ENCODE results near the gene BAAT.
"Not testable (repeated sequence)": the region's sequence is repeated elsewhere in the genome, so short reads cannot be mapped to it uniquely, and the experiment has no call there.

BAAT gene

DNA sequence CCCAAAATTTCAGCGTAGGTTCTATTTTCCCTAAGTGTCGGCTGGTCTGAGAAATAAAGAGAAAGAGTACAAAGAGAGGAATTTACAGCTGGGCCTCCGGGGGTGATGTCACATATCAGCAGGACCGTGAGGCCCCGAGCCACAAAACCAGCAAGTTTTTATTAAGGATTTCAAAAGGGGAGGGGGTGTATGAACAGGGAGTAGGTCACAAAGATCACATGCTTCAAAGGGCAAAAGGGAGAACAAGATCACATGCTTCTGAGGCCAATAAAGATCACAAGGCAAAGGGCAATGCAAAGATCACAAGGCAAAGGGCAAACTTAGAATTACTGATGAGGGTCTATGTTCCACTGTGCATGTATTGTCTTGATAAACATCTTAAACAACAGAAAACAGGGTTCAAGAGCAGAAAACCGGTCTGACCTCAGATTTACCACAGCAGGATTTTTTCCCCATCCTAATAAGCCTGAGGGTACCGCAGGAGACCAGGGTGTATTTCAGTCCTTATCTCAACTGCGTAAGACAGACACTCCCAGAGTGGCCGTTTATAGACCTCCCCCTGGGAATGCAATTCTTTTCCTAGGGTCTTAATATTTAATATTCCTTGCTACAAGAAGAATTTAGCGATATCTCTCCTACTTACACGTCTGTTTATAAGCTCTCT, at the start of gene BAAT:
Gene BAAT, minus strand, starts transcription at position 134 of the 664 bp plus-strand sequence. CDS start 13,602 bp downstream, outside the sequence.
- not testable (repeated sequence) for H3K9me3 ChIP-seq (ENCODE audit: control insufficient read depth in 5 of 5, low read length in 5 of 5); H3K27me3 ChIP-seq (ENCODE audit: control insufficient read depth in 5 of 5, insufficient read depth in 4 of 5, low read length in 5 of 5); H3K9ac ChIP-seq (ENCODE audit: low read length in 5 of 5); H3K4me1 ChIP-seq (ENCODE audit: control insufficient read depth in 5 of 5, insufficient read depth in 5 of 5, low read length in 5 of 5); H3K27ac ChIP-seq (ENCODE audit: low read depth, low read length); H3K4me3 ChIP-seq (ENCODE audit: low read depth in 1 of 5, low read length in 5 of 5)
- peaks cover 7 to 18% (median 17%) of the 10 kb centered on the region in 5 donors for H3K36me3 ChIP-seq (ENCODE audit: control insufficient read depth in 5 of 5, insufficient read depth in 5 of 5, low read length in 5 of 5)

DNA sequence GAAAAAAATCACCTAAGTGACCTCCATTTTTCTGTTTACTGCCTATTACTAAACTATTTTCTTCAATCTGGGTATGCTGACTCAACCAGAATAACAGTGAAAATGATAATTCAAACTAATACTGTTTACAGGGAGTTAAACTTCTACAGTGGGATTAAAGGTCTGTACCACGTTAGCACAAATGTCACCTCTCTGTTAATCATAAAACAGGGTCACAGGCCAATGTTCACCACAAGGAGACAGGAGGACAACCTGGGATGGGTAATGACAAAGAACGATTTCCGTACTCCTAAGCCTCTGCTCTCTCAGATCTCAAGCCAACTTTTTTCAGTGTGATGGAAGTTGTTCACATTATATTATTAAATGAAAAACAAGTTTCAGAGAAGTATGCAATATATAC, 48.4 kb upstream of the BAAT start:
- Histone ChIP-seq H3K9ac (ENCODE audit: low read length in 5 of 5) (no peak overlapping the region), H3K4me3 (ENCODE audit: low read depth in 1 of 5, low read length in 5 of 5) (no peak overlapping the region), H3K27me3 (ENCODE audit: control insufficient read depth in 5 of 5, insufficient read depth in 4 of 5, low read length in 5 of 5) (peaks cover 0 to 2% (median 0%) of the 10 kb centered on the region in 5 donors), H3K4me1 (ENCODE audit: control insufficient read depth in 5 of 5, insufficient read depth in 5 of 5, low read length in 5 of 5) (no peaks in the 10 kb centered on the region), H3K27ac (ENCODE audit: low read depth, low read length) (no peak overlapping the region), H3K9me3 (ENCODE audit: control insufficient read depth in 5 of 5, low read length in 5 of 5) (no peaks in the 10 kb centered on the region), H3K36me3 (ENCODE audit: control insufficient read depth in 5 of 5, insufficient read depth in 5 of 5, low read length in 5 of 5) (no peaks in the 10 kb centered on the region)

DNA sequence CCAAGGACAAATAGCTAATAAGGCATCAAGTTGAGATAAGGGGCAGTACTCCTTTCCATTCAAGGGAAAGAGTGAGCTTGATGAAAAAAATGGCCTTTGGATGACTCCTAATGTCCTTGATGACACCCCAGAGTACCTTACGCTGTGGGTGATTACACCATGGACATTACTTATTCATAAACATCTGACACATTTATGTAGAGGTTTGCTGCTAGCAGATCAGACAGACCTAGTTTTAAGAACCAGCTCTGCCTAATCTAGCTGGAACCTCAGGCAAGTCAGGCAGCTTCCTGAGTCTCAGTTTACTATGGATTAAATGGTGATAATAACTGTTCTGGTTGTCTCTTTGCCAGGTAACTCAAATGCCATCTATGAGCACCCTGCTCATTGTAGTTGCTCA, 47.9 kb upstream of the BAAT start:
- Histone ChIP-seq H3K27ac (ENCODE audit: low read depth, low read length) (no peak overlapping the region), H3K4me1 (ENCODE audit: control insufficient read depth in 5 of 5, insufficient read depth in 5 of 5, low read length in 5 of 5) (no peaks in the 10 kb centered on the region), H3K27me3 (ENCODE audit: control insufficient read depth in 5 of 5, insufficient read depth in 4 of 5, low read length in 5 of 5) (peaks cover 0 to 2% (median 0%) of the 10 kb centered on the region in 5 donors), H3K36me3 (ENCODE audit: control insufficient read depth in 5 of 5, insufficient read depth in 5 of 5, low read length in 5 of 5) (no peaks in the 10 kb centered on the region), H3K4me3 (ENCODE audit: low read depth in 1 of 5, low read length in 5 of 5) (no peak overlapping the region), H3K9me3 (ENCODE audit: control insufficient read depth in 5 of 5, low read length in 5 of 5) (no peaks in the 10 kb centered on the region), H3K9ac (ENCODE audit: low read length in 5 of 5) (no peak overlapping the region)

GRCh38 chr9:101432171-101432570, 47.4 kb upstream of the BAAT start:
- H3K27ac ChIP-seq (ENCODE audit: low read depth, low read length), result no peak overlapping the region
- H3K9me3 ChIP-seq (ENCODE audit: control insufficient read depth in 5 of 5, low read length in 5 of 5), result no peaks in the 10 kb centered on the region
- H3K36me3 ChIP-seq (ENCODE audit: control insufficient read depth in 5 of 5, insufficient read depth in 5 of 5, low read length in 5 of 5), result no peaks in the 10 kb centered on the region
- no peak overlapping the region for H3K9ac ChIP-seq (ENCODE audit: low read length in 5 of 5)
- no peak overlapping the region for H3K4me3 ChIP-seq (ENCODE audit: low read depth in 1 of 5, low read length in 5 of 5)
- H3K4me1 ChIP-seq (ENCODE audit: control insufficient read depth in 5 of 5, insufficient read depth in 5 of 5, low read length in 5 of 5), result no peaks in the 10 kb centered on the region
- peaks cover 0 to 2% (median 0%) of the 10 kb centered on the region in 5 donors for H3K27me3 ChIP-seq (ENCODE audit: control insufficient read depth in 5 of 5, insufficient read depth in 4 of 5, low read length in 5 of 5)

DNA sequence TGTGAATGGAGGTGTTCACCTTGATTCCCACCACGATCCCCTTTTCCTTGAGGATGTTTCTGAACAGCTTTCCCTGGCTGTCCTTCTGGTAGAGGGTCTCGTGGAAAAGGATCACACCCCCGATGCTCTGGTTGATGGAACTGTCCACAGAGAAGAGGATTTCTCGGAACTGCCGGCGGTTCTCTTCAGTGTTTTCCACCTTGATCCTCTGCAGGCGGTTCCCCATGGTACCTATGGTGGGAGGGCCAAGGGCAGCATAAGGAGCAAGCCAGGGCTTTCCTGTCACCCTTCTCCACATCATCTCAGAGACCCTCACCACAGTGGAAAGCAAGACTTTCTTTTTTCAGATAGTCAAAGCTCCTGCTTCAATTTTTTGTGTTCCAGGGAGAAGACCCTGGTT, 44.9 kb upstream of the BAAT start:
- Histone ChIP-seq H3K36me3 (ENCODE audit: control insufficient read depth in 5 of 5, insufficient read depth in 5 of 5, low read length in 5 of 5) (no peaks in the 10 kb centered on the region), H3K4me3 (ENCODE audit: low read depth in 1 of 5, low read length in 5 of 5) (no peak overlapping the region), H3K9me3 (ENCODE audit: control insufficient read depth in 5 of 5, low read length in 5 of 5) (no peaks in the 10 kb centered on the region), H3K9ac (ENCODE audit: low read length in 5 of 5) (no peak overlapping the region), H3K27me3 (ENCODE audit: control insufficient read depth in 5 of 5, insufficient read depth in 4 of 5, low read length in 5 of 5) (peaks cover 0 to 2% (median 0%) of the 10 kb centered on the region in 5 donors), H3K4me1 (ENCODE audit: control insufficient read depth in 5 of 5, insufficient read depth in 5 of 5, low read length in 5 of 5) (no peaks in the 10 kb centered on the region), H3K27ac (ENCODE audit: low read depth, low read length) (no peak overlapping the region)

GRCh38 chr9:101428909-101429308, 44.1 kb upstream of the BAAT start:
- Histone ChIP-seq H3K9me3 (ENCODE audit: control insufficient read depth in 5 of 5, low read length in 5 of 5) (no peaks in the 10 kb centered on the region), H3K4me1 (ENCODE audit: control insufficient read depth in 5 of 5, insufficient read depth in 5 of 5, low read length in 5 of 5) (no peaks in the 10 kb centered on the region), H3K27ac (ENCODE audit: low read depth, low read length) (no peak overlapping the region), H3K27me3 (ENCODE audit: control insufficient read depth in 5 of 5, insufficient read depth in 4 of 5, low read length in 5 of 5) (peaks cover 0 to 2% (median 0%) of the 10 kb centered on the region in 5 donors), H3K4me3 (ENCODE audit: low read depth in 1 of 5, low read length in 5 of 5) (no peak overlapping the region), H3K9ac (ENCODE audit: low read length in 5 of 5) (no peak overlapping the region), H3K36me3 (ENCODE audit: control insufficient read depth in 5 of 5, insufficient read depth in 5 of 5, low read length in 5 of 5) (no peaks in the 10 kb centered on the region)

DNA sequence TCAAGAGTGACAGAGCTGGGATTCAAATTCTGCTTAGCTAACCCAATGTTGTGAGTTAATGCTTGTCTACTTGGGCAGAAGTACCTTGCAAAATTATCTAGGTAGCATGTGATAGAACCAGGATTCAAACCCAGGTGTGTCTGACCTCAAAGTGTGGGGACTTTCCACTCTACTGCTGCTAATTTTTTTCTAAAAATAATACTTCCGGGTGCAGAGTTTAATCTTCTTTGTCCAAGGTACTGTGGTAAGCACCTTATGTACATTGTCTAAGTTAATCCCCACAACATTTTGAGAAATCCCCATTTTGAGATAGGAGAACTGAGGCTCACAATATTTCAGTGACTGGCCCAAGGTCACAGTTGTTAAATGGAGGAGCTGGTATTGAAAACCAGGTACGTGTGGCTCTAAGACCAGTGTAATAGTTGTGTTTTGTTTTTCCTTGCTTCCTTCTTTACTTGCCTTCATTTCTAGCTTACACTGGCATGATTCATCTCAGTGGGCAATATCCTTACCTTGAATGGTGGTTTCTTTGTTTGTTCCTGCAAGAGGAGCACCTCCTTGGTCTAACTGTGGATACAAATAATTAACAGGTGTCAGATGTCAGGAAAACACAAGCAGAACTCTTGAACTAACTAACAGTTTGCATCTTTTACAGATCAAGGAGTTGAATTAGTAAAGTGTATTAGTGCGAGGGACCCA, 43.3 kb upstream of the BAAT start:
- H3K27me3 ChIP-seq (ENCODE audit: control insufficient read depth in 5 of 5, insufficient read depth in 4 of 5, low read length in 5 of 5), result peaks cover 0 to 2% (median 0%) of the 10 kb centered on the region in 5 donors
- peaks cover 0 to 4% (median 0%) of the 10 kb centered on the region in 5 donors for H3K9me3 ChIP-seq (ENCODE audit: control insufficient read depth in 5 of 5, low read length in 5 of 5)
- no peak overlapping the region for H3K27ac ChIP-seq (ENCODE audit: low read depth, low read length)
- no peaks in the 10 kb centered on the region for H3K4me1 ChIP-seq (ENCODE audit: control insufficient read depth in 5 of 5, insufficient read depth in 5 of 5, low read length in 5 of 5)
- no peak overlapping the region for H3K4me3 ChIP-seq (ENCODE audit: low read depth in 1 of 5, low read length in 5 of 5)
- no peak overlapping the region for H3K9ac ChIP-seq (ENCODE audit: low read length in 5 of 5)
- H3K36me3 ChIP-seq (ENCODE audit: control insufficient read depth in 5 of 5, insufficient read depth in 5 of 5, low read length in 5 of 5), result no peaks in the 10 kb centered on the region

- H3K27ac ChIP-seq (ENCODE audit: low read depth, low read length), result no peak overlapping the region
- H3K36me3 ChIP-seq (ENCODE audit: control insufficient read depth in 5 of 5, insufficient read depth in 5 of 5, low read length in 5 of 5), result no peaks in the 10 kb centered on the region
- peaks cover 0 to 2% (median 0%) of the 10 kb centered on the region in 5 donors for H3K27me3 ChIP-seq (ENCODE audit: control insufficient read depth in 5 of 5, insufficient read depth in 4 of 5, low read length in 5 of 5)
- H3K9ac ChIP-seq (ENCODE audit: low read length in 5 of 5), result no peak overlapping the region
- peaks cover 0 to 4% (median 0%) of the 10 kb centered on the region in 5 donors for H3K9me3 ChIP-seq (ENCODE audit: control insufficient read depth in 5 of 5, low read length in 5 of 5)
- no peak overlapping the region for H3K4me3 ChIP-seq (ENCODE audit: low read depth in 1 of 5, low read length in 5 of 5)
- H3K4me1 ChIP-seq (ENCODE audit: control insufficient read depth in 5 of 5, insufficient read depth in 5 of 5, low read length in 5 of 5), result no peaks in the 10 kb centered on the region
These were observed 42.6 kb upstream of the BAAT start for GRCh38 chr9:101427358-101427757.

DNA sequence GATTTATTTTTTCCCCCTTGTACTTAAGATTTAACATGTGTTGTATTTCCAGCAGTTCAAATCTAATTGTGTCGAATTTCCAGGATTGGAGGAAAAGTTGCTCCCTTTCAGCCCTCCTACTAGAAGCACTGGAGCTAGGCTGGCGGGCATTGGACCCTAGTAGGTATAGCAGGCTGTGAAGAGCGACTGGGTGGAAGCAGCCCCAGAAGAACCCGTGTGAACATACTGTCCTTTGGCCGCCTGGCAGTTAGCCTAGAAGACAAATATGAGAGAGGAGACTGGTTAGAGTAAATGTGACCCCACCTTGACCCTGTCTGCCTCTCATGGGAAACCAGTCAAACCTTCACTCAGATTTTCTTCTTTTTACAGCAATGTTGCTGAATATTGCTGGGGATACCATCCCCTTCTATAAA, 36.9 kb upstream of the BAAT start:
- Histone ChIP-seq H3K9me3 (ENCODE audit: control insufficient read depth in 5 of 5, low read length in 5 of 5) (peaks cover 4 to 34% (median 20%) of the 10 kb centered on the region in 5 donors), H3K27me3 (ENCODE audit: control insufficient read depth in 5 of 5, insufficient read depth in 4 of 5, low read length in 5 of 5) (no peaks in the 10 kb centered on the region), H3K27ac (ENCODE audit: low read depth, low read length) (no peak overlapping the region), H3K4me1 (ENCODE audit: control insufficient read depth in 5 of 5, insufficient read depth in 5 of 5, low read length in 5 of 5) (no peaks in the 10 kb centered on the region), H3K4me3 (ENCODE audit: low read depth in 1 of 5, low read length in 5 of 5) (no peak overlapping the region), H3K36me3 (ENCODE audit: control insufficient read depth in 5 of 5, insufficient read depth in 5 of 5, low read length in 5 of 5) (peaks cover 0 to 5% (median 0%) of the 10 kb centered on the region in 5 donors), H3K9ac (ENCODE audit: low read length in 5 of 5) (no peak overlapping the region)

DNA sequence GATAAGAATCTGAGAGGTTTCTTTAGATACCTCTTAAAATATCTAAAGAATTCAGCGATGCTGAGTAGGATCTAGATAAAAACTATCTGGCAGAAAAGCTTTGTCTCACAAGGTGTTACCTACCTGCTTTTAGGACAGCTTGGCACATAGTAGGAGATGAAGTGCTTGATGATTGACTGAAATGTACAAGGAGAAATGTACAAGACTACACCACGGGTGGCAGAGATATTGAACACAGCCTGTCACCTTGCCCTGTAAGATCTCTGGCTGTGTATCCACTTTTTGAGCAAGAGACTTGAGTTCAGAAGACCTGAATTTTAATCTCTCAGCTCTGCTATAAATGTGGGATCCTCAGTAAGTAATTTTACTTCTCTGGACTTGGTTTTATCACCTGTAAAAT, 35.1 kb upstream of the BAAT start:
- Histone ChIP-seq H3K9me3 (ENCODE audit: control insufficient read depth in 5 of 5, low read length in 5 of 5) (peaks cover 7 to 46% (median 30%) of the 10 kb centered on the region in 5 donors), H3K36me3 (ENCODE audit: control insufficient read depth in 5 of 5, insufficient read depth in 5 of 5, low read length in 5 of 5) (peaks cover 0 to 5% (median 0%) of the 10 kb centered on the region in 5 donors), H3K27ac (ENCODE audit: low read depth, low read length) (no peak overlapping the region), H3K4me1 (ENCODE audit: control insufficient read depth in 5 of 5, insufficient read depth in 5 of 5, low read length in 5 of 5) (no peaks in the 10 kb centered on the region), H3K9ac (ENCODE audit: low read length in 5 of 5) (no peak overlapping the region), H3K4me3 (ENCODE audit: low read depth in 1 of 5, low read length in 5 of 5) (no peak overlapping the region), H3K27me3 (ENCODE audit: control insufficient read depth in 5 of 5, insufficient read depth in 4 of 5, low read length in 5 of 5) (no peaks in the 10 kb centered on the region)

All from subcutaneous abdominal adipose tissue (tissue), 5 donors.